Body of pancreas (tissue), 4 donors: ENCODE results near the gene GAN.

Experiments used
- CTCF ChIP-seq, 7 experiments: fragments of 450-650 bp in 4 of 7; fragments of 200-600 bp in 3 of 7; sonication (generic) in 3 of 7; IDR thresholded peaks; one replicate each; pipeline ENCODE4 v1.5.1; 2016 to 2019; ENCODE audit warnings: antibody characterized with exemption in 7 of 7
- POLR2A ChIP-seq, 3 donors: fragments of 450-650 bp; IDR thresholded peaks; one replicate each; pipeline ENCODE4 v1.6.1; 2016; ENCODE audit warnings: antibody characterized with exemption in 3 of 3, mild to moderate bottlenecking in 2 of 3

DNA sequence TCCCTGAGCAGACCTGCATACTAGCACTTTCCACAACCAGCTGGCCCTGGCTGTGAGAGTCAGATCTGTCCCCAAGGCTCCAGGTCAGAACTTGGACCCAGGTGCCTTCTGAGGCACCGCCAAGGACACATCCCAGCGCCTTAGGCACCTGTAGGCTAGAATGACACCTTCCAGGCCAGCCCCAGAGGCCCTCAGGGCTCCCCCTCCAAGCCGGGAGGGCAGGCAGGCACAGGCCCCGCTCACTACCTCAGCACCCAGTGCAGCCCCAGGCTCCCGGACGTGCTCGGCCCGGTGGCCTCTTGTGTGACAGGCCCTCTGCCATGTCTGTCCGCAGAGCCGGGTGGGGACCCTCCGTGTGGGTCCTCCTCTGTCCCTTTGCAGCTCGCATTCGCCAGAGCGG is 73.6 kb downstream of the GAN start:
- TF ChIP-seq CTCF (IDR thresholded peaks at IDR 0.05) (no peak), POLR2A (IDR thresholded peaks at IDR 0.05) (no peak)
